ENCODE measurements around the gene HIPK2.

GRCh38 chr7:139603282-139603681 lies 174.5 kb downstream of the HIPK2 start:
- TF ChIP-seq REST (IDR thresholded peaks at IDR 0.05; ENCODE audit: low read depth) (no peak), EGR1 (IDR thresholded peaks at IDR 0.05) (no peak), EP300 (IDR thresholded peaks at IDR 0.05; ENCODE audit: borderline replicate concordance) (no peak), ZBTB7A (IDR thresholded peaks at IDR 0.05; ENCODE audit: low read depth) (no peak), TCF12 (IDR thresholded peaks at IDR 0.05; ENCODE audit: low read depth) (no peak), FOXM1 (IDR thresholded peaks at IDR 0.05; ENCODE audit: borderline replicate concordance, low read depth) (no peak), RAD21 (IDR thresholded peaks at IDR 0.05; ENCODE audit: low read depth) (no peak), TAF1 (IDR thresholded peaks at IDR 0.05; ENCODE audit: low read depth) (no peak), USF1 (IDR thresholded peaks at IDR 0.05) (no peak)
